Measurements from ENCODE around the gene FIS1. TPM values are rescaled to one million over a fixed set of nuclear protein-coding genes. Genes with fewer than 3 reads are reported as not detected.

The FIS1 gene
- total and polyA plus RNA-seq, 7 donors: 190 to 443 (median 284) TPM

GRCh38 chr7:101232141-101232850, 12.6 kb downstream of the FIS1 start:
- peaks cover 0 to 32% (median 8%) of the 10 kb centered on the region in 4 donors for H3K36me3 ChIP-seq
- 14 to 54% methylated on average over 52 of the region's 52 CpGs for WGBS, 2 donors

GRCh38 chr7:101231644-101232043, 13.2 kb downstream of the FIS1 start:
- H3K27me3 ChIP-seq: peaks cover 0 to 11% (median 0%) of the 10 kb centered on the region in 3 donors
- WGBS, 2 donors: 18 to 62% methylated on average over 7 of the region's 7 CpGs
- no peaks in the 10 kb centered on the region for H3K9me3 ChIP-seq
- TF ChIP-seq EP300 (IDR thresholded peaks at IDR 0.05) (no peak), POLR2A (IDR thresholded peaks at IDR 0.05) (no peak), POLR2AphosphoS5 (IDR thresholded peaks at IDR 0.05) (no peak), CTCF (IDR thresholded peaks at IDR 0.05) (no peak)
- peaks cover 0 to 32% (median 6%) of the 10 kb centered on the region in 4 donors for H3K36me3 ChIP-seq
- intact Hi-C loops (cut with DNase I): no loop called here
- H3K27ac ChIP-seq: no peak overlapping the region
- H3K4me3 ChIP-seq: no peak overlapping the region
- H3K4me1 ChIP-seq: peaks cover 0 to 10% (median 7%) of the 10 kb centered on the region in 4 donors
- DNase-seq: no peak

More at GRCh38 chr7:101232141-101232850, 12.6 kb downstream of the FIS1 start:
- Histone ChIP-seq H3K4me1 (peaks cover 0 to 15% (median 13%) of the 10 kb centered on the region in 4 donors), H3K27me3 (peaks cover 0 to 11% (median 0%) of the 10 kb centered on the region in 3 donors), H3K4me3 (peak overlapping the region in 3 of 4 donors; percentile 1 to 19 (median 3)), H3K27ac (no peak overlapping the region), H3K9me3 (no peaks in the 10 kb centered on the region)
- DNase-seq: no peak
- intact Hi-C loops (cut with DNase I): no loop called here
- TF ChIP-seq POLR2A (IDR thresholded peaks at IDR 0.05): no peak
- no peak for TF ChIP-seq EP300 (IDR thresholded peaks at IDR 0.05)
- no peak for TF ChIP-seq CTCF (IDR thresholded peaks at IDR 0.05)
- TF ChIP-seq POLR2AphosphoS5 (IDR thresholded peaks at IDR 0.05): no peak

DNA sequence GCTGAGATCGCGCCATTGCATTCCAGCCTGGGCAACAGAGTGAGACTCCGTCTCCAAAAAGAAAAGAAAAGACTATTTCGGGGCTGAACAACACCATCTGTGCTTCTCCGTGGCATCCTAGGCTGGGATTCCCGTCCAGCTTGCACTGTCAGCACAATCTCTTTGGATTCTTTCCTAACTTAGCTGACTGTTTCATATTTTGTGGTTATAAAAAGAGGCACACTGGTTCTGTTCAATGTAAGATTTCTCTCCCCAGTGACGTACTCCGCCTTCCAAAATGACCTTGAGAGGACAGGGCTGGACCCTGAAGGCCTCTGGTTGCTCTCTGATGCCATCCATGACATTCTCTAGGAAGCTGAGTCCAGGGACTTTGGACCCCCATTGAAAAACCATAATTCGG, 18.2 kb downstream of the FIS1 start:
- TF ChIP-seq CTCF (IDR thresholded peaks at IDR 0.05): no peak
- no peak for TF ChIP-seq POLR2A (IDR thresholded peaks at IDR 0.05)
- WGBS, 2 donors: 89 to 90% methylated on average over 9 of the region's 9 CpGs
- Histone ChIP-seq H3K27me3 (peaks cover 0 to 2% (median 0%) of the 10 kb centered on the region in 3 donors), H3K27ac (no peak overlapping the region), H3K4me3 (no peak overlapping the region), H3K9me3 (no peaks in the 10 kb centered on the region), H3K4me1 (peaks cover 0 to under 1% (median 0%) of the 10 kb centered on the region in 4 donors), H3K36me3 (peaks cover 15 to 72% (median 33%) of the 10 kb centered on the region in 4 donors)
- DNase-seq: no peak
- intact Hi-C loops (cut with DNase I): no loop called here

- Histone ChIP-seq H3K9me3 (no peaks in the 10 kb centered on the region), H3K4me3 (no peak overlapping the region), H3K27ac (no peak overlapping the region), H3K36me3 (peaks cover 15 to 72% (median 33%) of the 10 kb centered on the region in 4 donors), H3K27me3 (no peaks in the 10 kb centered on the region), H3K4me1 (peaks cover 0 to under 1% (median 0%) of the 10 kb centered on the region in 4 donors)
- intact Hi-C loops (cut with DNase I): no loop called here
- no peak for DNase-seq
- 95 to 96% methylated on average over 6 of the region's 6 CpGs for WGBS, 2 donors
- TF ChIP-seq POLR2AphosphoS5 (IDR thresholded peaks at IDR 0.05) (no peak), CTCF (IDR thresholded peaks at IDR 0.05) (no peak), EP300 (IDR thresholded peaks at IDR 0.05) (no peak), POLR2A (IDR thresholded peaks at IDR 0.05) (no peak)
Measured at GRCh38 chr7:101225650-101226049, 19.2 kb downstream of the FIS1 start.
